LNCaP clone FGC (cell line): ENCODE data around the gene NKX2-2.

Experiments used
- DNase-seq: peaks from one replicate; pipeline ENCODE4 v3.0.0-alpha.2; 2011; ENCODE audit warnings: low read depth
- H3K4me3 ChIP-seq: 2 replicates; pipeline ENCODE4 v1.5.1; 2011; ENCODE audit warnings: mild to moderate bottlenecking, low read depth, low read length, control low read depth
- CTCF ChIP-seq: IDR thresholded peaks from 2 replicates; pipeline ENCODE4 v1.5.1; 2012; ENCODE audit warnings: mild to moderate bottlenecking; ENCODE audit not compliant: control insufficient read depth, insufficient read depth; ENCODE audit errors: extremely low read depth

The NKX2-2 gene

GRCh38 chr20:21534453-21534852 lies 20.6 kb upstream of the NKX2-2 start:
- TF ChIP-seq CTCF, result no peak
- H3K4me3 ChIP-seq, result no peak overlapping the region
- no peak for DNase-seq

GRCh38 chr20:21529863-21530262 lies 16.0 kb upstream of the NKX2-2 start:
- peak; percentile 66 for TF ChIP-seq CTCF
- H3K4me3 ChIP-seq, result no peak overlapping the region
- no peak for DNase-seq

GRCh38 chr20:21528870-21529269 lies 15.0 kb upstream of the NKX2-2 start:
- TF ChIP-seq CTCF, result no peak
- H3K4me3 ChIP-seq, result no peak overlapping the region
- DNase-seq, result no peak

GRCh38 chr20:21527908-21528307 lies 14.0 kb upstream of the NKX2-2 start:
- no peak for DNase-seq
- TF ChIP-seq CTCF, result no peak
- no peak overlapping the region for H3K4me3 ChIP-seq

- H3K4me3 ChIP-seq, result no peak overlapping the region
- TF ChIP-seq CTCF, result no peak
- DNase-seq, result no peak
Measured at GRCh38 chr20:21526776-21527175, 12.9 kb upstream of the NKX2-2 start.

- no peak for DNase-seq
- H3K4me3 ChIP-seq, result no peak overlapping the region
- no peak for TF ChIP-seq CTCF
Measured at GRCh38 chr20:21523895-21524294, 10.0 kb upstream of the NKX2-2 start.

- DNase-seq, result no peak
- no peak overlapping the region; the same call in 1 of the 2 replicates for H3K4me3 ChIP-seq
- no peak for TF ChIP-seq CTCF
Measured at GRCh38 chr20:21523281-21523868, 9.5 kb upstream of the NKX2-2 start.
